Neuronal stem cell (in vitro differentiated cells): ENCODE data around the gene PLOD3. TPM values are rescaled to one million over a fixed set of nuclear protein-coding genes. Genes with fewer than 3 reads are reported as not detected.
"Not testable (repeated sequence)": the region's sequence is repeated elsewhere in the genome, so short reads cannot be mapped to it uniquely, and the experiment has no call there.

Experiments
- DNase-seq: peaks from one replicate; pipeline ENCODE4 v3.0.0-alpha.2; 2013; ENCODE audit warnings: low spot score
- H2AFZ ChIP-seq: one replicate; pipeline ENCODE4 v1.6.1; 2013; ENCODE audit warnings: mild to moderate bottlenecking, low read length, inconsistent platforms
- H2AK5ac ChIP-seq: 2 replicates; pipeline ENCODE4 v1.6.1; 2013; ENCODE audit warnings: low read depth, mild to moderate bottlenecking, inconsistent platforms, low read length, moderate library complexity, mixed read lengths
- H2BK120ac ChIP-seq: 2 replicates; pipeline ENCODE4 v1.6.1; 2013; ENCODE audit warnings: low read depth, mild to moderate bottlenecking, inconsistent platforms, low read length, moderate library complexity, mixed read lengths
- H2BK12ac ChIP-seq: one replicate; pipeline ENCODE4 v1.6.1; 2013; ENCODE audit warnings: low read length, inconsistent platforms
- H2BK15ac ChIP-seq: 2 replicates; pipeline ENCODE4 v1.6.1; 2013; ENCODE audit warnings: mild to moderate bottlenecking, low read length, inconsistent platforms, mixed read lengths
- H2BK5ac ChIP-seq: one replicate; pipeline ENCODE4 v1.6.1; 2013; ENCODE audit warnings: inconsistent platforms, mild to moderate bottlenecking, low read length, moderate library complexity
- H3K14ac ChIP-seq: one replicate; pipeline ENCODE4 v1.6.1; 2013; ENCODE audit warnings: low read length, inconsistent platforms
- H3K18ac ChIP-seq: 2 replicates; pipeline ENCODE4 v1.6.1; 2013; ENCODE audit warnings: low read length, inconsistent platforms
- H3K23ac ChIP-seq: 2 replicates; pipeline ENCODE4 v1.6.1; 2013; ENCODE audit warnings: low read depth, mild to moderate bottlenecking, mixed read lengths, low read length, inconsistent platforms; ENCODE audit not compliant: poor library complexity
- H3K27ac ChIP-seq: replicated peaks from 3 replicates; pipeline ENCODE4 v1.5.1; 2013; ENCODE audit warnings: low read length, inconsistent platforms
- H3K27me3 ChIP-seq, 3 experiments: 2 replicates each; pipeline ENCODE4 v1.6.1; 2013; ENCODE audit warnings: low read length in 3 of 3, mild to moderate bottlenecking in 2 of 3, inconsistent platforms in 1 of 3, low read depth in 1 of 3, mixed read lengths in 1 of 3, moderate library complexity in 1 of 3; ENCODE audit not compliant: control insufficient read depth in 3 of 3, insufficient read depth in 3 of 3
- H3K36me3 ChIP-seq, 2 donors: replicated peaks in 1 of 2; 2 replicates each; pipeline ENCODE4 v1.6.1; 2013; ENCODE audit warnings: low read length in 2 of 2; ENCODE audit not compliant: control insufficient read depth in 2 of 2, insufficient read depth in 2 of 2
- H3K4ac ChIP-seq: 2 replicates; pipeline ENCODE4 v1.6.1; 2013; ENCODE audit warnings: inconsistent platforms, mild to moderate bottlenecking, low read length, moderate library complexity
- H3K4me1 ChIP-seq, 2 donors: 1 replicate in 1 of 2; 2 replicates in 1 of 2; pipeline ENCODE4 v1.6.1; 2013; ENCODE audit warnings: low read length in 2 of 2, low read depth in 1 of 2; ENCODE audit not compliant: control insufficient read depth in 2 of 2, insufficient read depth in 1 of 2
- H3K4me2 ChIP-seq: one replicate; pipeline ENCODE4 v1.6.1; 2013; ENCODE audit warnings: mild to moderate bottlenecking, low read length, inconsistent platforms; ENCODE audit not compliant: insufficient read depth, poor library complexity, severe bottlenecking
- H3K4me3 ChIP-seq, 2 donors: 2 replicates each; pipeline ENCODE4 v1.5.1; 2013; ENCODE audit warnings: low read length in 2 of 2, mild to moderate bottlenecking in 2 of 2, inconsistent platforms in 1 of 2, moderate library complexity in 1 of 2
- H3K79me1 ChIP-seq: one replicate; pipeline ENCODE4 v1.6.1; 2013; ENCODE audit warnings: low read depth, mild to moderate bottlenecking, inconsistent platforms, low read length, moderate library complexity
- H3K9ac ChIP-seq: one replicate; pipeline ENCODE4 v1.6.1; 2013; ENCODE audit warnings: mild to moderate bottlenecking, low read depth, low read length, inconsistent platforms; ENCODE audit not compliant: poor library complexity
- H3K9me3 ChIP-seq, 2 donors: replicated peaks in 1 of 2; 2 replicates each; pipeline versions ENCODE3 to v1.6.1; 2013; ENCODE audit warnings: low read length in 2 of 2, mild to moderate bottlenecking in 2 of 2, inconsistent platforms in 1 of 2, low read depth in 1 of 2, mixed read lengths in 1 of 2, moderate library complexity in 1 of 2; ENCODE audit not compliant: control insufficient read depth in 2 of 2, insufficient read depth in 1 of 2
- H4K8ac ChIP-seq: one replicate; pipeline ENCODE4 v1.6.1; 2013; ENCODE audit warnings: low read depth, mild to moderate bottlenecking, inconsistent platforms, low read length, moderate library complexity
- H4K91ac ChIP-seq: one replicate; pipeline ENCODE4 v1.6.1; 2013; ENCODE audit warnings: low read length, low read depth, mild to moderate bottlenecking, inconsistent platforms; ENCODE audit not compliant: poor library complexity
- WGBS, 2 donors: extraction: QIAGEN DNeasy Blood & Tissue Kit; methylation state at CpG; one replicate each; pipeline ENCODE4 v1.1.7; 2013; ENCODE audit warnings: missing lambda C conversion rate in 2 of 2, mixed read lengths in 1 of 2; ENCODE audit not compliant: insufficient read length in 2 of 2, insufficient replicate concordance in 1 of 2; ENCODE audit errors: extremely low coverage in 2 of 2; 5-methylcytosine and 5-hydroxymethylcytosine counted together
- polyA plus RNA-seq, 2 experiments: library from polyadenylated mRNA; stranded (reverse); fragments of 200-250 nt; gene quantifications; one replicate each; pipeline ENCODE4 v1.2.3, GENCODE V29; 2013

The PLOD3 gene
- 35.2 TPM for polyA plus RNA-seq (2013, experiment 1 of 2)
- polyA plus RNA-seq (2013, experiment 2 of 2): 35.0 TPM

- Histone ChIP-seq H3K18ac (peak within 1 kb of the TSS; percentile 95), H3K27me3 (no peaks in the 10 kb centered on the region), H3K27ac (peak within 1 kb of the TSS; percentile 94), H3K4me1 (peaks cover 6 to 11% of the 10 kb centered on the region in 2 donors), H4K91ac (peak within 1 kb of the TSS; percentile 77), H2BK120ac (no peak within 1 kb of the TSS), H3K4ac (peak within 1 kb of the TSS; percentile 45), H2AK5ac (peak within 1 kb of the TSS; percentile 10), H3K9ac (peak within 1 kb of the TSS; percentile 87), H4K8ac (no peak within 1 kb of the TSS), H2AFZ (peak within 1 kb of the TSS; percentile 93), H3K9me3 (no peaks in the 10 kb centered on the region), H2BK12ac (no peak within 1 kb of the TSS), H2BK5ac (peak within 1 kb of the TSS; percentile 96), H3K4me2 (peak within 1 kb of the TSS; percentile 91), H2BK15ac (peak within 1 kb of the TSS; percentile 9), H3K36me3 (peaks cover 4 to 19% of the 10 kb centered on the region in 2 donors), H3K14ac (peak within 1 kb of the TSS; percentile 63), H3K23ac (peak within 1 kb of the TSS; percentile 65), H3K4me3 (peak within 1 kb of the TSS; percentile 76 to 89), H3K79me1 (peaks cover 12% of the 10 kb centered on the region)
- no CpG with 5 or more reads among the region's 57 CpGs for WGBS, 2 donors
- peak; percentile 98 for DNase-seq
Measured at GRCh38 chr7:101217388-101218235, at the start of gene PLOD3, which contains the start of gene ZNHIT1. TSS of gene PLOD3 (minus strand) at chr7:101217581. CDS start at chr7:101217274, 307 bp downstream. TSS of gene ZNHIT1 (plus strand) at chr7:101218165. CDS start at chr7:101218196, 31 bp downstream.

GRCh38 chr7:101265622-101266516, 48.5 kb upstream of the PLOD3 start:
- Histone ChIP-seq H3K27me3 (no peaks in the 10 kb centered on the region), H3K4ac (no peak overlapping the region), H2BK15ac (no peak overlapping the region), H4K91ac (no peak overlapping the region), H4K8ac (no peak overlapping the region), H3K9me3 (no peaks in the 10 kb centered on the region), H3K4me1 (no peaks in the 10 kb centered on the region), H3K4me2 (no peak overlapping the region), H3K27ac (no peak overlapping the region), H3K9ac (no peak overlapping the region), H2BK12ac (no peak overlapping the region), H2AFZ (no peak overlapping the region), H3K79me1 (no peaks in the 10 kb centered on the region), H2BK5ac (no peak overlapping the region), H3K4me3 (no peak overlapping the region), H3K14ac (no peak overlapping the region), H3K18ac (no peak overlapping the region), H2AK5ac (no peak overlapping the region), H3K23ac (no peak overlapping the region), H2BK120ac (no peak overlapping the region), H3K36me3 (no peaks in the 10 kb centered on the region)
- no peak for DNase-seq
- no CpG with 5 or more reads among the region's 17 CpGs for WGBS, 2 donors

- not testable (repeated sequence) for H2BK120ac ChIP-seq, H3K9me3 ChIP-seq, H3K23ac ChIP-seq, H2BK15ac ChIP-seq, H3K4ac ChIP-seq, H3K9ac ChIP-seq, H3K4me1 ChIP-seq, DNase-seq, H3K4me2 ChIP-seq, H2BK5ac ChIP-seq, H4K91ac ChIP-seq, H3K27me3 ChIP-seq, H3K14ac ChIP-seq, H4K8ac ChIP-seq, H3K36me3 ChIP-seq, H3K27ac ChIP-seq, H3K79me1 ChIP-seq, H2BK12ac ChIP-seq, H3K4me3 ChIP-seq
- peak overlapping the region; percentile 35 for H3K18ac ChIP-seq
- H2AFZ ChIP-seq: peak overlapping the region; percentile 8
- peak overlapping the region; percentile 11 for H2AK5ac ChIP-seq
- no CpG with 5 or more reads among the region's 6 CpGs for WGBS, 2 donors
Measured at GRCh38 chr7:101264102-101264706, 46.8 kb upstream of the PLOD3 start.
